Mesenchymal stem cell (in vitro differentiated cells and primary cell): ENCODE measurements around the gene FGF7.
A peak's percentile ranks its signal among the peaks of the same experiment; 100 is the strongest.
"Not testable (repeated sequence)": the region's sequence is repeated elsewhere in the genome, so short reads cannot be mapped to it uniquely, and the experiment has no call there.

ENCODE experiments used
- DNase-seq: peaks from one replicate; pipeline ENCODE4 v3.0.0-alpha.2; 2013
- H2AFZ ChIP-seq: one replicate; pipeline ENCODE4 v1.6.1; 2013; ENCODE audit warnings: low read depth, mild to moderate bottlenecking, control low read depth, inconsistent platforms, low read length, moderate library complexity
- H2AK5ac ChIP-seq: 2 replicates; pipeline ENCODE4 v1.6.1; 2013; ENCODE audit warnings: low read length, moderate library complexity, mild to moderate bottlenecking, inconsistent platforms; ENCODE audit not compliant: severe bottlenecking
- H2BK120ac ChIP-seq: one replicate; pipeline ENCODE4 v1.6.1; 2013; ENCODE audit warnings: low read depth, mild to moderate bottlenecking, inconsistent platforms, low read length, moderate library complexity
- H2BK12ac ChIP-seq, 2 experiments: one replicate each; pipeline ENCODE4 v1.6.1; 2013; ENCODE audit warnings: inconsistent platforms in 2 of 2, low read length in 2 of 2, mild to moderate bottlenecking in 2 of 2, moderate library complexity in 2 of 2, control low read depth in 1 of 2
- H2BK15ac ChIP-seq: one replicate; pipeline ENCODE4 v1.6.1; 2013; ENCODE audit warnings: mild to moderate bottlenecking, low read depth, inconsistent platforms; ENCODE audit not compliant: poor library complexity, severe bottlenecking
- H2BK5ac ChIP-seq: 2 replicates; pipeline ENCODE4 v1.6.1; 2013; ENCODE audit warnings: low read depth, mild to moderate bottlenecking, low read length, control low read depth, inconsistent platforms; ENCODE audit not compliant: poor library complexity, severe bottlenecking
- H3K14ac ChIP-seq, 2 experiments: one replicate each; pipeline ENCODE4 v1.6.1; 2013; ENCODE audit warnings: inconsistent platforms in 2 of 2, low read length in 2 of 2, control low read depth in 1 of 2, mild to moderate bottlenecking in 1 of 2, moderate library complexity in 1 of 2
- H3K18ac ChIP-seq, 2 experiments: one replicate each; pipeline ENCODE4 v1.6.1; 2013; ENCODE audit warnings: inconsistent platforms in 2 of 2, low read length in 2 of 2, control low read depth in 1 of 2, low read depth in 1 of 2, mild to moderate bottlenecking in 1 of 2
- H3K23ac ChIP-seq, 2 experiments: one replicate each; pipeline ENCODE4 v1.6.1; 2013; ENCODE audit warnings: inconsistent platforms in 2 of 2, low read length in 2 of 2, mild to moderate bottlenecking in 2 of 2, moderate library complexity in 2 of 2, control low read depth in 1 of 2
- H3K27ac ChIP-seq: 2 replicates; pipeline ENCODE4 v1.5.1; 2013; ENCODE audit warnings: mild to moderate bottlenecking, moderate library complexity, low read length, control low read depth, inconsistent platforms; ENCODE audit not compliant: poor library complexity, severe bottlenecking
- H3K27me3 ChIP-seq, 2 experiments: 2 replicates each; pipeline versions ENCODE4 v1.6.1 to v1.7.0; 2013; ENCODE audit warnings: low read length in 2 of 2, mild to moderate bottlenecking in 2 of 2, moderate library complexity in 2 of 2, control low read depth in 1 of 2, inconsistent platforms in 1 of 2; ENCODE audit not compliant: control insufficient read depth in 1 of 2, insufficient read depth in 1 of 2
- H3K36me3 ChIP-seq, 2 experiments: 2 replicates each; pipeline versions ENCODE4 v1.6.1 to v1.7.0; 2013; ENCODE audit warnings: low read length in 2 of 2, control low read depth in 1 of 2, inconsistent platforms in 1 of 2, low read depth in 1 of 2, mild to moderate bottlenecking in 1 of 2; ENCODE audit not compliant: insufficient read depth in 2 of 2, control insufficient read depth in 1 of 2
- H3K4ac ChIP-seq, 2 experiments: one replicate each; pipeline ENCODE4 v1.6.1; 2013; ENCODE audit warnings: inconsistent platforms in 2 of 2, low read length in 2 of 2, mild to moderate bottlenecking in 2 of 2, moderate library complexity in 2 of 2, control low read depth in 1 of 2, low read depth in 1 of 2
- H3K4me1 ChIP-seq: 2 replicates; pipeline ENCODE4 v1.6.1; 2013; ENCODE audit warnings: low read depth, low read length, control low read depth; ENCODE audit not compliant: control insufficient read depth, insufficient read depth
- H3K4me2 ChIP-seq: 2 replicates; pipeline ENCODE4 v1.6.1; 2013; ENCODE audit warnings: low read length, mild to moderate bottlenecking, inconsistent platforms; ENCODE audit not compliant: poor library complexity, severe bottlenecking
- H3K4me3 ChIP-seq, 2 experiments: 2 replicates each; pipeline versions ENCODE4 v1.5.1 to v1.7.0; 2013; ENCODE audit warnings: low read length in 2 of 2, mild to moderate bottlenecking in 2 of 2, control low read depth in 1 of 2, low read depth in 1 of 2; ENCODE audit not compliant: insufficient read depth in 1 of 2
- H3K79me1 ChIP-seq: replicated peaks from 2 replicates; pipeline ENCODE4 v1.6.1; 2013; ENCODE audit warnings: mild to moderate bottlenecking, control low read depth, low read length, inconsistent platforms; ENCODE audit not compliant: poor library complexity, severe bottlenecking
- H3K9ac ChIP-seq: 2 replicates; pipeline ENCODE4 v1.7.0; 2013; ENCODE audit warnings: mild to moderate bottlenecking, low read length, moderate library complexity
- H3K9me3 ChIP-seq: 2 replicates; pipeline ENCODE4 v1.7.0; 2013; ENCODE audit warnings: mild to moderate bottlenecking, low read length; ENCODE audit not compliant: control insufficient read depth
- H4K8ac ChIP-seq: one replicate; pipeline ENCODE4 v1.6.1; 2013; ENCODE audit warnings: inconsistent platforms, mild to moderate bottlenecking, low read length, moderate library complexity
- H4K91ac ChIP-seq: one replicate; pipeline ENCODE4 v1.6.1; 2013; ENCODE audit warnings: mild to moderate bottlenecking, low read length, inconsistent platforms
- WGBS: methylation state at CpG from one replicate; pipeline ENCODE4 v1.1.7; 2013; ENCODE audit warnings: mixed read lengths; 5-methylcytosine and 5-hydroxymethylcytosine counted together

The FGF7 gene

DNA sequence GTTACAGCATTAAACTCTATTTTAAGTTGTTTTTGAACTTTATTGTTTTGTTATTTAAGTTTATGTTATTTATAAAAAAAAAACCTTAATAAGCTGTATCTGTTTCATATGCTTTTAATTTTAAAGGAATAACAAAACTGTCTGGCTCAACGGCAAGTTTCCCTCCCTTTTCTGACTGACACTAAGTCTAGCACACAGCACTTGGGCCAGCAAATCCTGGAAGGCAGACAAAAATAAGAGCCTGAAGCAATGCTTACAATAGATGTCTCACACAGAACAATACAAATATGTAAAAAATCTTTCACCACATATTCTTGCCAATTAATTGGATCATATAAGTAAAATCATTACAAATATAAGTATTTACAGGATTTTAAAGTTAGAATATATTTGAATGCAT is 62.4 kb downstream of the FGF7 start:
- not testable (repeated sequence) for H4K91ac ChIP-seq, H3K4me2 ChIP-seq, H2AFZ ChIP-seq, H3K4me1 ChIP-seq, H3K9ac ChIP-seq, H3K23ac ChIP-seq, H2BK120ac ChIP-seq, H2AK5ac ChIP-seq, H2BK15ac ChIP-seq, H2BK5ac ChIP-seq, H3K79me1 ChIP-seq, H3K27me3 ChIP-seq, H2BK12ac ChIP-seq, H3K14ac ChIP-seq, H3K18ac ChIP-seq, DNase-seq, H3K9me3 ChIP-seq, H3K4ac ChIP-seq, H3K27ac ChIP-seq, H4K8ac ChIP-seq, H3K4me3 ChIP-seq
- peaks cover 0 to 51% of the 10 kb centered on the region in 2 experiments for H3K36me3 ChIP-seq
- no CpG with 5 or more reads among the region's 1 CpG for WGBS

DNA sequence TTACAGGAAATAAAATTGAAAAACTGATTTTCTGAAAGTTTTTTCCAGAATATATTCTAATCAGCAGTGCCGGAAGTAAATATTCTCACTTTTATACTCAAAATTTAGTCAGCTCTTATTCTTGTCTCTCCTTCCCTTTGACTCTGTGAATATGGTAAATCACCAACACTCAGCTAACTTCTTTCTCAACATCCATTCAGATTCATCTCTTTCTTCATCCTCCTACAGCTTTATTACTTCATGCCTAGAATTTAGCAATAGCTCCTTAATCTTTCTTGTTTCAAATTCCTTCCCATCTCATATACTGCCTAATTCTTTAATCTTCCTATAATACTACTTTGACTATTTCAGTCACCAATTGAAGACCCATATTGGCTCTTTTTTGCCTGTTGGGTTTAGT is 67.9 kb downstream of the FGF7 start:
- Histone ChIP-seq H3K14ac (no peak overlapping the region), H3K9me3 (no peaks in the 10 kb centered on the region), H3K23ac (no peak overlapping the region), H3K27ac (no peak overlapping the region), H3K18ac (no peak overlapping the region), H2AK5ac (no peak overlapping the region), H3K9ac (peak overlapping the region; percentile 58), H2BK5ac (no peak overlapping the region), H3K4ac (no peak overlapping the region), H4K91ac (no peak overlapping the region), H2BK12ac (no peak overlapping the region), H3K36me3 (peaks cover 0 to 25% of the 10 kb centered on the region in 2 experiments), H2AFZ (no peak overlapping the region), H3K4me3 (no peak overlapping the region), H3K79me1 (no peaks in the 10 kb centered on the region), H3K4me2 (no peak overlapping the region), H3K27me3 (no peaks in the 10 kb centered on the region), H3K4me1 (no peaks in the 10 kb centered on the region), H2BK120ac (no peak overlapping the region), H4K8ac (no peak overlapping the region), H2BK15ac (no peak overlapping the region)
- DNase-seq, result no peak
- 98% methylated on average over 1 of the region's 1 CpG for whole genome bisulfite sequencing

DNA sequence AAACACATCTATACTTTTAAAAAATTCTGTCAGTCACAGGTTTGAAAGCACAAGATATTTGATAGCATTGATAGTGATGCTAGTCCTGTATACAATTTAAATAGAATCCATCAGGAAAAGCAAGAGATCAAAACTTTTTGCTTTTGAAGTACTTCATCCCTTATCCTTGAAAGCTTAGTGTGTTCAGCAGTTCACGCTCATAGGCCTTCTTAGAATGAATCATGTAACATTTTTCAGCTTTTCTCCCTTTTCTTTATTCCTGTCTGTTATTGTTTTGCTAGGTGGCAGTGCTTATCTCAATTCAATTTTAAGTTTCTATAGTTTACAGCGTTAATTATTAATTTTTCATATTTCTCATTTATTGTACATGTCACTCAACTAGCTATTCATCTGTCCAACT is 69.1 kb downstream of the FGF7 start:
- H3K9ac ChIP-seq, result peak overlapping the region; percentile 58
- no peak overlapping the region for H3K27ac ChIP-seq
- DNase-seq, result no peak
- H3K4me3 ChIP-seq, result no peak overlapping the region
- no peak overlapping the region for H3K18ac ChIP-seq
- no peaks in the 10 kb centered on the region for H3K9me3 ChIP-seq
- H3K79me1 ChIP-seq, result no peaks in the 10 kb centered on the region
- no peaks in the 10 kb centered on the region for H3K4me1 ChIP-seq
- no peak overlapping the region for H2BK15ac ChIP-seq
- no CpG with 5 or more reads among the region's 2 CpGs for WGBS
- no peak overlapping the region for H4K8ac ChIP-seq
- H3K4ac ChIP-seq, result no peak overlapping the region
- no peak overlapping the region for H4K91ac ChIP-seq
- H2AFZ ChIP-seq, result no peak overlapping the region
- no peaks in the 10 kb centered on the region for H3K27me3 ChIP-seq
- peaks cover 0 to 17% of the 10 kb centered on the region in 2 experiments for H3K36me3 ChIP-seq
- H3K4me2 ChIP-seq, result no peak overlapping the region
- no peak overlapping the region for H2AK5ac ChIP-seq
- no peak overlapping the region for H2BK12ac ChIP-seq
- no peak overlapping the region for H2BK120ac ChIP-seq
- H2BK5ac ChIP-seq, result no peak overlapping the region
- H3K23ac ChIP-seq, result no peak overlapping the region
- H3K14ac ChIP-seq, result no peak overlapping the region

DNA sequence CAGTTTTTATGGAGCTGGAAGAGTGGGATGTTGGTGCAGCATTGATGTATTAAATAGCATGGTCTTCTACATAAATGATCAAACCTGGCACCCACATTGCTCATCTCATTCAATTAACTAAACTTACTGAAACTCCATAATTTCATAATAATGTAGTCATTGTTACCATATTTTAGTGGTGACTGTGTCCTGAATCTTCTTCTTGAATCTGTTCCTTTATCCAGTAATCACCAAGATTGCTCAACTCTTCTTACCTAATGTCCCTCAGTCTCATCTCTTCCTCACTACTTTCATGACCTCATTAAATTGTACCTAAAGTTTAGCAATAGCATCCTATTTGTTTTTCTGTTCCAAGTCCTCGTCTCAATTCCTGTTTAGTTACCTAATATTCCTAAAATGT is 69.8 kb downstream of the FGF7 start:
- WGBS, result 50% methylated on average over 1 of the region's 1 CpG
- no peaks in the 10 kb centered on the region for H3K79me1 ChIP-seq
- no peak overlapping the region for H2BK120ac ChIP-seq

More for the DNA sequence above, 69.8 kb downstream of the FGF7 start:
- Histone ChIP-seq H4K8ac (no peak overlapping the region), H3K9me3 (no peaks in the 10 kb centered on the region), H2AK5ac (no peak overlapping the region), H3K9ac (peak overlapping the region; percentile 58), H3K4ac (no peak overlapping the region), H3K27ac (no peak overlapping the region), H3K4me3 (no peak overlapping the region), H2AFZ (no peak overlapping the region), H3K36me3 (peaks cover 0 to 12% of the 10 kb centered on the region in 2 experiments), H2BK12ac (no peak overlapping the region), H2BK15ac (no peak overlapping the region), H3K4me1 (no peaks in the 10 kb centered on the region), H3K18ac (no peak overlapping the region), H3K23ac (no peak overlapping the region), H3K4me2 (no peak overlapping the region), H3K27me3 (no peaks in the 10 kb centered on the region), H3K14ac (no peak overlapping the region), H4K91ac (no peak overlapping the region), H2BK5ac (no peak overlapping the region)
- DNase-seq, result peak; percentile 83
